GM10847 (cell line): Measurements from ENCODE around the gene TOMM70.

Source experiments
- POLR2A ChIP-seq: IDR thresholded peaks from 2 replicates; pipeline ENCODE4 v1.6.1; 2011; ENCODE audit not compliant: insufficient read length; ENCODE audit errors: extremely low read depth

TOMM70 gene

GRCh38 chr3:100400780-100401673, at the start of gene TOMM70, which contains the start of gene LNP1:
Gene TOMM70 (minus strand): TSS chr3:100401089. CDS start chr3:100400949, 140 bp downstream.
Gene LNP1 (plus strand): TSS chr3:100401539. CDS start chr3:100429730, 28,191 bp downstream.
- peak; percentile 73 for TF ChIP-seq POLR2A

GRCh38 chr3:100449214-100449613, 48.3 kb upstream of the TOMM70 start:
- TF ChIP-seq POLR2A = no peak

- no peak for TF ChIP-seq POLR2A
Observed at GRCh38 chr3:100448079-100448478, 47.2 kb upstream of the TOMM70 start.

GRCh38 chr3:100443690-100444089, 42.8 kb upstream of the TOMM70 start:
- no peak for TF ChIP-seq POLR2A

GRCh38 chr3:100440895-100441294, 40.0 kb upstream of the TOMM70 start:
- no peak for TF ChIP-seq POLR2A

GRCh38 chr3:100438623-100438974, 37.7 kb upstream of the TOMM70 start:
- no peak for TF ChIP-seq POLR2A

GRCh38 chr3:100437721-100438622, 37.1 kb upstream of the TOMM70 start:
- TF ChIP-seq POLR2A = no peak

- TF ChIP-seq POLR2A = no peak
Observed at GRCh38 chr3:100436951-100437350, 36.1 kb upstream of the TOMM70 start.

- TF ChIP-seq POLR2A = no peak
Observed at GRCh38 chr3:100429187-100429716, 28.4 kb upstream of the TOMM70 start.

- no peak for TF ChIP-seq POLR2A
Observed at GRCh38 chr3:100427699-100428098, 26.8 kb upstream of the TOMM70 start.

GRCh38 chr3:100426067-100426682, 25.3 kb upstream of the TOMM70 start:
- no peak for TF ChIP-seq POLR2A

GRCh38 chr3:100425316-100425715, 24.4 kb upstream of the TOMM70 start:
- no peak for TF ChIP-seq POLR2A

GRCh38 chr3:100424261-100424660, 23.4 kb upstream of the TOMM70 start:
- TF ChIP-seq POLR2A = no peak

GRCh38 chr3:100423611-100424010, 22.7 kb upstream of the TOMM70 start:
- TF ChIP-seq POLR2A = no peak

- TF ChIP-seq POLR2A = no peak
Observed at GRCh38 chr3:100420885-100421284, 20.0 kb upstream of the TOMM70 start.
